ENCODE data around the gene SQOR. TPM values are rescaled to one million over a fixed set of nuclear protein-coding genes. Genes with fewer than 3 reads are reported as not detected.

SQOR gene
- total RNA-seq, 1 donor from 2014 or later = 18.5 TPM

GRCh38 chr15:45678459-45679178 lies 43.8 kb downstream of the SQOR start:
- no peak for ATAC-seq (ENCODE audit: poor library complexity)
- intact Hi-C loops (cut with DNase I) = no loop called here
- DNase-seq = no peak

DNA sequence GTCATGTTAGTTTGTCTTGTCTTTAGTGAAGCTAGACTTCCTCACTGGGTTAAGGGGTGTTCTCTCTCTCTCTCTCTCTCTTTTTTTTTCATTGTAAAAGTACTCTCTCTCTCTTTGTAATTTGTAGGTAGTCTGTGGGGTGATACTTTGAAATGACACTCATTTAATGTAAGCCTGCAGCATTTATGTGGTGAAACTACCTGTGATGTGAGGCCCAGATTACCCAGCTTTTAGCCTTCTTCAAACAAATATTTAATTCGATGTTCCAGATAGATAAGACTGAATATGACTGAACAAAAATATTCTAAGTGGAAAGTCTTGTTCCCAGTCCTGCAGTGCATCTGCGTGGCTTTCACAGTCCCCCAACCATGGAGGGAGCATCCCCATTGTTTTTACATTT lies 49.7 kb downstream of the SQOR start:
- DNase-seq (no peak), ATAC-seq (ENCODE audit: poor library complexity) (no peak)
- intact Hi-C loops (cut with DNase I) = no loop called here

GRCh38 chr15:45689616-45690015 lies 54.8 kb downstream of the SQOR start:
- ATAC-seq (ENCODE audit: poor library complexity) = no peak
- intact Hi-C loops (cut with DNase I) = no loop called here
- DNase-seq = no peak

DNA sequence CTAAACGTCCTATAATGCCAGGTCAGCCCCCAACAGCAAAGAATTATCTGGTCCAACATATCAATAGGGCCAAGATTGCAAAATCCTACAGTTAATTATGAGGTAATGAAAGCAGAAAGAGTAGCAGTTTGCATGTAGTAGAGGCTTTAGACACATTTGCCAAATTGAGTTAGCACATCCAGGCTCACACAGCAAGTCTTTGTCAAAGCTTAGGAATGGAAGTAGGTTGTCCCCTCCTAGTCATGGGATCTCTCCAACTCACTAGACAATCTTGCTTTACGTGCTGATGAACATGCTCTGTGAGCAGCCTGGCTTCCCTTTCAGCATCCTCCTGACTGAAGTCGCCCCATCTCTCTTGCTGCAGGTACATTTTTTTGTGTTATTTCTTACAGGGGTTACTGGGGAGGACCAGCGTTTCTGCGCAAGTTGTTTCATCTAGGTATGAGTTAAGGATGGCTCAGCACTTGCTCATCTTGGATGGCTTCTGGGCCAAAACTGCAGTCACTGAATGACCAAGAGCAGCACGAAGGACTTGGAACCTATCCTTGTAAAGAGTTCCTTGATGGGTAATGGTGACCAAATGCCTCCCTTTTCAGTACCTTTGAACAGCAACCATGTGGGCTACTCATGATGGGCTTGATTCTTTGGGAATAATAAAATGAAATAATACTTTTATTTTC lies 55.9 kb downstream of the SQOR start:
- DNase-seq (no peak), ATAC-seq (ENCODE audit: poor library complexity) (no peak)
- intact Hi-C loops (cut with DNase I) = no loop called here

DNA sequence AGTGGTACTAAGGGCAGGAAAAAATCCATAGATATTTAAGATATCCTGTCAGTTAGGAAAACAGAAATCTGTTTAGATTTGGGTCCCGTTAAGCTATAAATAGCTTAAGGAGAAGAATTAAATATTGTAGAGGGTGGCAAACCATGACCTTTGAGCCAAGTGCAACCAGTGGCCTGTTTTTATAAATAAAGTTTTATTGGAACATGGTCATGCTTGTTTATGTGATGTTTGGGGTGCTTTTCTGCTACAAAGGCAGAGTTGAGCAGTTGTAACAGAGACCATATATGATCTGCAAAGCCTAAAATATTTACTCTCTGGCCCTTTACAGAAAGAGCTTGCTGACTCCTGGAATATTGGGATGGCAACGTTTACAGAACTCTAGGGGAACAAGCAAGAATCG lies 66.3 kb downstream of the SQOR start:
- DNase-seq = no peak
- intact Hi-C loops (cut with DNase I) = no loop called here
- no peak for ATAC-seq (ENCODE audit: poor library complexity)

DNA sequence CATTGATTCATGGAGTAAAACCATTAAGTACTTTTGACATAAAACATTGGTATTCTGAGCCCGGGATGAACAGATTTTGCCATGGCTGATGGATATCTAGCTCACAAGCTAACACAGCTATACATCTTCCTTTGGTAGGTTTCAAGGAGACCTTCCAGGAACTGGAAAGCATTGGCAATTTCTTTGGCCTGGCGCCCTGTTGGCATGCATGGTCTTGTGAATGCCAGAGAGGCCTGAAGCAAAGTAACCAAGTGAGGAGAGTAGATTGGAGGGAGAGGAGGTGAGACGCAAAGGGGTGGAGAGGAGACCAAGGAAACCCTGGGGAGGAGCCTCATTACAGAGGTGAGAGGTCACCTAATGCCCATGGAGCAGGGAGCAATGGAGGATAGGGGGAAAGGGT lies 67.2 kb downstream of the SQOR start:
- intact Hi-C loops (cut with DNase I) = no loop called here
- DNase-seq (no peak), ATAC-seq (ENCODE audit: poor library complexity) (no peak)

GRCh38 chr15:45703670-45704328 lies 69.0 kb downstream of the SQOR start:
- ATAC-seq (ENCODE audit: poor library complexity) = no peak
- no peak for DNase-seq
- intact Hi-C loops (cut with DNase I) = no loop called here

DNA sequence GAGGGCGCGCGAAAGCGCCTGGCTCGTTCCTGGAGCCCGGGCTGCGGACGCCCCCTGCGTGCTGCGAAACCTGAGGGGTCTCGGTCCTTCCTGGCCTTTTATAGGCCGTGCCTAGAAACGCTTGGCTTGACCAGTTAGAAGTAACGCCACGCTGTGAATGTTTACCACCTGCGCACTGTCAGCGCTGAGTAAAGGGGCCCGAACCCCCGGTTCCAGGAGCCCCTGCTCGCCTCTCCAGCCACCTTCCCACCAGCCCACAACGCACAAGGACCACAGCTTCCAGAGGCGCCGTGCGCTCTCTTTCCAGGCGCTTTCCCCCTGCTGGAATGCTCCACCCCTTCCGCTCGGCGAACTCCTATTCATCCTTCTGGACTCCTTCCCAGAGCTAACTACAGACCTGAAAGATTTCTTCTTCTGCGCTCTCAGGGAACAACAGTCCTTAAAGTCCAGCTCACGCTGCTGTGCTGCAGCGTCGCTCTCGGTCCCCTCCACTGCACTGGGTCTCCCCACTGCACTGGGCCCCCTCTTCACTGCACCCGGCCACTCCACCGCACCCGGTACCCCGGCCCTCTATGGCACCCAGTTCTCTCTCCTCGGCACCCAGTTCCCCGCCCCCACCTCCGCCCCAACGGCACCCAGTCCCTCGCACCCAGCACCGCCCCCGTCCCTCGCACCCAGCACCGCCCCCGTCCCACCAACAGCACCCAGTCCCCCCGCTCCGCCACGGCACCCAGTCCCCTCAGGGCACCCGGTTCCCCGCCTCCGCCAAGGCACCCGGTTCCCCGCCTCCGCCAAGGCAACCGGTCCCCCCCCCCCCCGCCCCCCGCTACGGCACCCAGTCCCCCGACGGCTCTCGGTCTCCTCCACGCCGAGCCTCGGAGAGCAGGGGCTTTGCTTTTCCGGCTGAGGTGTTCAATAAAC lies 69.8 kb downstream of the SQOR start:
- peak; percentile 55 for ATAC-seq (ENCODE audit: poor library complexity)
- no peak for DNase-seq
- intact Hi-C loops (cut with DNase I) = no loop called here

DNA sequence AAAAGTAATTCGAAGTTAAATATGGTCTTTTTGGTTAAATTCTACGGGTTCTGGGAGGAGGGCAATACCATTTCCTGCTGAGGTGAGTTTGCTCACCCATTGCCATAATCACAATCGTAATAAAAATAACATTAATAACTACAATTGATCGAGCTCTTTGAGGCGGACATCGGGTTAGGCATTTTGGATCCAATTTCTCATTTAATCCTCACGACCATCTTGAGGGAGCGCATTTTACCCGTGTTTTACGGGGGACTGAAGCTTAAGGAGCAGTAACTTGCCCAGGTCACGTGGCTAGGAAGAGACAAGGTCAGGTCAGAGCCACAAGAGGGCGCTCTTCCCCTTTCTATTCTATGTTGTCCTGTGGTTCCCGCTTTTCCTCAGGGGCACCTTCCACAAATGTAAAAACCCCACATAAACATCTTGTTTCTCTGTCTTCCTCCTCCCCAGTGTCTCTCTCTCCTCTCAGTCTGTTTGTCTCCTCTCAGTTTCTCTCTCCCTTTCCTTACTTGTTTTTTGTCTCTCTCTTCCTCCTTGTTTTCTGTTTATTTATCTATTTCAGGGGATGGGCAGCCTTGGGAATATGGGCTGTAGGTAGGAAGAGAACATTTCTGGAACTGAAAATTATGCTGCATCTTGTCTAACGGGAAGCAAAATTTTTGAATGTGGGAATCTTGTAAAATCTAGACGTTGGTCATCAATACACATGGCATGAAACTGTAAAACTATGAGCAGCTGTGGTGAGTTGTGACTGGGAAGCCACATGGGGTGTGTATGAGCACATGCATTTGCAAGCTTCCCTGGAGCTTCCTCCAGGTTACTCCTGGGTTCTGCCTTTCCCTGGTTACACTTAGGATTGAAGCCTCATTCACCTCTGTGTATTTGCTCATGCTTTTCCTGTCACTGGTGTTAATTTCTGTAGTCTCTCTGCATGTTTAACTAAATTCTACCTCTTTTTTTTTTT lies 71.0 kb downstream of the SQOR start:
- intact Hi-C loops (cut with DNase I) = no loop called here
- peak; percentile 95 for ATAC-seq (ENCODE audit: poor library complexity)
- peak; percentile 73 for DNase-seq

GRCh38 chr15:45710657-45711056 lies 75.8 kb downstream of the SQOR start:
- DNase-seq (no peak), ATAC-seq (ENCODE audit: poor library complexity) (peak; percentile 54)
- intact Hi-C loops (cut with DNase I) = loop anchor here (5.0 kb wide), 1 partner anchor 82 kb away; no protein-coding TSS in a partner anchor

DNA sequence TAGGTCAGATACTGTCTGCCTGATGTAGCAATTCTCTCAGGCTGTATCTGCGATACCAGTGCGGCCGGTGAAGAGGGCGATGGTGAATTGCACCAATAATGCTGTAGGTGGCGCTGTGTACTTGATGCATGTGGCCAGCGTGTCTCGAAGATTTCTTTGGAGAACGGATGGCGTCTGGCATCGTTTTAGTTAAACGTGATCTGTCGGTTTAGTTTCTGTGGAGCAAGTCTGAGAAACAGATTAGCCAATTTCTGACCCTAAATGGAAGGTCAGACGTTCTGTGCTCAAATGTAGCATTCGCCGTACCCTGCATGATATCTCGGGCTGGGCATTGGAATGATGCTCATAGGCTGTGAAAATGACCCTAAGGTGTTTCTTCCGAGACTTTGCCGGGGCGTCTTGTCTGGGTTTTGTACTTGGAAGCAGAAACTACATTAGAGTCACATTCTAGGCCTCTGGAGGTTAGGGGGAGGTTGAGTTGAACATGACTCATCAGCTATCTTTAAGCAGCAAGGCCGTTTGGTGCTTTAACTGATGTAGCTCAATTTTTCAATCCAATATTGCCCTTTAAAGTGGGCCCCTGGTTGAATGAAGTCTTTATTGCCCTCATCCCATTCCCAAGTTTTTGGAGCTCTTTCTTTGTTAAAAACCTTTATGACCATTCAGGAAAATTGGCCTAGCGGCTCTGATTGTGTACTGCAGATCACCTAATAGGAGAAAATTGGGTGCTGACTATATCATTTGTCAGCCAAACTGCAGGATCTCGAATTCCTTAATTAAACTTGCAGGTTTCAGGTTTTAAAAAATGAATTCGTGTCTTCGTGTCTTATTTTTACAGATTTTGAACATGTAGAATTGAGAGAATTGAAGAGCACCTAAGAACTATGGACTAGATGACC lies 80.0 kb downstream of the SQOR start:
- DNase-seq = peak; percentile 66
- peak; percentile 88 for ATAC-seq (ENCODE audit: poor library complexity)

GRCh38 chr15:45715528-45715927 lies 80.7 kb downstream of the SQOR start:
- ATAC-seq (ENCODE audit: poor library complexity) (peak; percentile 57), DNase-seq (no peak)
- intact Hi-C loops (cut with DNase I) = no loop called here

More for the DNA sequence above, 80.0 kb downstream of the SQOR start:
- intact Hi-C loops (cut with DNase I) = loop anchor here (5.0 kb wide), 1 partner anchor 77 kb away; no protein-coding TSS in a partner anchor

DNA sequence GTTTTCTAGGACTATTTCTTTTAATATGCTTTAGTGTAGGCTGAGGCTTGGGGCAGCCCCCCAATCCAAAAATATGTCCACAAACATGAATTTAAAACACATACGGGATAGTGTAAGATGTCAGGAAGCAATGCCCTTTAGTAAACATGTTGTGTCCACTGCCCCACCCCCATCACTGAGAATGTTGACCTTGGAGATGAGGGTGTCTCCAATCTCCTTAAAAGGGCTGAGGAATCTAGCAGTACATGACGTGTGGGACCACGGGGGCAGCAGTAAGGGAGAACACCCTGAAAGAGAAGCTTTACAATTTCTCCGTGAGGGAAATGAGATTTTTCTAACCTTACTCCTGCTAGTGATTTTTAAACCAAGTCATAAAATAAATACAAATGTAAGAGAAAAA lies 84.7 kb downstream of the SQOR start:
- intact Hi-C loops (cut with DNase I) = no loop called here
- peak; percentile 49 for ATAC-seq (ENCODE audit: poor library complexity)
- no peak for DNase-seq

DNA sequence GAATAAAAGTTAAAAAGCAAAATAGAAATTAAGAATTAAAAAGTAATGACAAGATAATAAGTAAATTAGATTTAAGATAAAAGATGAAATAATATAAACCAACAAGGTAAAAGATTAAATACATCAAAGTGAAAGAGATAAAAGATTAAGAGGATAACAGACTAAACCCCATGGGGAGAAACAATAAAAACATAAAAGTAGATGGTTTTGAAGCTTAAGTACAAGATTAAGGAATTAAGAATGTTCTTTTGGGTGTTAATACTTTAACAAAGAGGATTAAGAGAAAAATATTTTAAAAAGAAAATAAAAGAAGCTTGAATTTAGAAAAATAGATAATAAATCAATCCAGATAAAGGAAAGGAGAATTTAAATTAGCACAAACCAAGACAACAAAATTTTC lies 85.4 kb downstream of the SQOR start:
- ATAC-seq (ENCODE audit: poor library complexity) (no peak), DNase-seq (no peak)
- intact Hi-C loops (cut with DNase I) = no loop called here

DNA sequence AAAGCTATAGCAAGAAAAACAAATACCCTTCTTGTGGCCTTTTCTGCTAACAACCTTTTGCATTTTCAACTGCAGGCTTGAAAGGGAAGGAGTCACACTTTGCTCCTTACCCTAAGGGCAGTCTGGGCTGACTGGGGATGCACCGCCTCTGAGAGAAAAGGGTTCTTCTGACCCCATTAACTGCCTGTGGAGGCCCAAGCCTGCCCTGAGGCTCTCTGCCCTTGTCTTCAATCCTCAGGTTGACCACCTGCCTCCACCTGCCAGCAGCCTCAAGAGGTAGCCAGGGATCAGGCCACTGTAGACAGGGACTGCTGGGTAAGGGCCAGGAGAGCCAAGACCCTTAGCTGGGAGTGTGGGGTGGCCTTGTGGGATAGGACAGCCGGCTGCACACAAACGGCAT lies 93.8 kb downstream of the SQOR start:
- no peak for DNase-seq
- ATAC-seq (ENCODE audit: poor library complexity) = no peak
- intact Hi-C loops (cut with DNase I) = no loop called here

DNA sequence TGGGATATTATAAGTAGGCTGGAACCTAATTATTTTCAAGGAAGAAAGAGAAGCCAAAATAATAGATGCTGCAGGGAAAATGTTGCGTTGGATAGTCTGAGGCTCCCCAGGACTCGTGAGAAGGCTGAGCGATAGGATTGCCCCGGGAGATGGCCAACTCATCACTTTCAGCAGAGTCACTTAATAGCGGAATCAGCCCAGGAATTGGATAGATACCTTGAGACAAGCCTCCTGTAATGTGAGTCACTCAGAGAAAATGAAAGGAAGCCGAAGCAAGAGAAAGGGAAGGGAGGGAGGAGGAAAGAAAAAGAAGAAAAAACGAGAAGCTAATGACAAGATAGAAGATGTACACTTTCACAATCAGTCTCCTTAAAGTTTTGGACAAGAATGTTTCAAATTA lies 94.3 kb downstream of the SQOR start:
- ATAC-seq (ENCODE audit: poor library complexity) = no peak
- no peak for DNase-seq
- intact Hi-C loops (cut with DNase I) = no loop called here

- ATAC-seq (ENCODE audit: poor library complexity) (no peak), DNase-seq (no peak)
- intact Hi-C loops (cut with DNase I) = no loop called here
Measured at GRCh38 chr15:45731343-45731742, 96.5 kb downstream of the SQOR start.

Measured in Right ventricle myocardium superior (tissue), 1 donor.